Upper lobe of left lung (tissue), 6 donors: ENCODE results near the gene MBIP. TPM values are rescaled to one million over a fixed set of nuclear protein-coding genes. Genes with fewer than 3 reads are reported as not detected.

Experiments
- ATAC-seq, 2 donors: fragments of 200-7000 bp; cut with Tn5 transposase; one replicate each; pipeline ENCODE4 v1.9.1; 2022; ENCODE audit warnings: mild to moderate bottlenecking in 2 of 2, moderate library complexity in 2 of 2; ENCODE audit not compliant: low FRiP score in 2 of 2
- DNase-seq, 2 donors: peaks; one replicate each; pipeline ENCODE4 v3.0.0-alpha.2; 2019 to 2020
- H3K27ac ChIP-seq, 4 donors: fragments of 200-600 bp; sonication (generic); one replicate each; pipeline ENCODE4 v1.5.1; 2016 to 2019
- H3K27me3 ChIP-seq, 4 donors: fragments of 200-600 bp; sonication (generic); one replicate each; pipeline ENCODE4 v1.5.1; 2017 to 2019
- H3K36me3 ChIP-seq, 4 donors: fragments of 200-600 bp; sonication (generic); one replicate each; pipeline ENCODE4 v1.5.1; 2016 to 2019
- H3K4me1 ChIP-seq, 4 donors: fragments of 200-600 bp; sonication (generic); one replicate each; pipeline ENCODE4 v1.5.1; 2018 to 2019
- H3K4me3 ChIP-seq, 4 donors: fragments of 200-600 bp; sonication (generic); one replicate each; pipeline ENCODE4 v1.5.1; 2017 to 2019; ENCODE audit warnings: mild to moderate bottlenecking in 2 of 4, moderate library complexity in 1 of 4
- H3K9me3 ChIP-seq, 4 donors: fragments of 200-600 bp; sonication (generic); one replicate each; pipeline ENCODE4 v1.5.1; 2018 to 2019
- EP300 ChIP-seq, 4 donors: sonication (generic); formaldehyde crosslinking; IDR thresholded peaks; one replicate each; pipeline ENCODE4 v1.5.1; 2017; ENCODE audit warnings: antibody characterized with exemption in 4 of 4, control low read depth in 2 of 4
- POLR2A ChIP-seq, 4 donors: fragments of 450-650 bp; IDR thresholded peaks; one replicate each; pipeline ENCODE4 v1.5.1; 2016 to 2017; ENCODE audit warnings: antibody characterized with exemption in 4 of 4, mild to moderate bottlenecking in 2 of 4
- POLR2AphosphoS5 ChIP-seq, 2 donors: sonication (generic); formaldehyde crosslinking; IDR thresholded peaks; one replicate each; pipeline ENCODE4 v1.5.1; 2017; ENCODE audit warnings: antibody characterized with exemption in 2 of 2
- WGBS, 2 donors: methylation state at CpG; one replicate each; pipeline ENCODE4 v1.1.5; 2017 to 2018; 5-methylcytosine and 5-hydroxymethylcytosine counted together
- total RNA-seq, 6 donors: library from RNA; depleted of rRNA in 4 of 6; stranded (reverse); fragments of >200 nt in 4 of 6; gene quantifications; one replicate each; pipeline versions ENCODE4 v1.1.0 to v1.2.1, GENCODE V29; 2016 to 2021
- TF ChIP-seq, protein P1 (sequence below), 6 experiments: fragments of 450-650 bp in 4 of 6; fragments of 200-600 bp in 2 of 6; sonication (generic) in 2 of 6; IDR thresholded peaks; one replicate each; pipeline ENCODE4 v1.5.1; 2016 to 2019; ENCODE audit warnings: antibody characterized with exemption in 6 of 6
- donor health status: DM: no; HTN: no; CAD: no; lungs with moderate emphysema.
- donor health status: DM: no; HTN: yes; CAD: no; lungs with severe emphysema.

Gene MBIP, protein sequence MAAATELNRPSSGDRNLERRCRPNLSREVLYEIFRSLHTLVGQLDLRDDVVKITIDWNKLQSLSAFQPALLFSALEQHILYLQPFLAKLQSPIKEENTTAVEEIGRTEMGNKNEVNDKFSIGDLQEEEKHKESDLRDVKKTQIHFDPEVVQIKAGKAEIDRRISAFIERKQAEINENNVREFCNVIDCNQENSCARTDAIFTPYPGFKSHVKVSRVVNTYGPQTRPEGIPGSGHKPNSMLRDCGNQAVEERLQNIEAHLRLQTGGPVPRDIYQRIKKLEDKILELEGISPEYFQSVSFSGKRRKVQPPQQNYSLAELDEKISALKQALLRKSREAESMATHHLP
- total RNA-seq = 100 to 1,000 TPM in 4 of 6 donors, 10 to 100 TPM in 2; 65.0 to 264 (median 133) TPM

DNA sequence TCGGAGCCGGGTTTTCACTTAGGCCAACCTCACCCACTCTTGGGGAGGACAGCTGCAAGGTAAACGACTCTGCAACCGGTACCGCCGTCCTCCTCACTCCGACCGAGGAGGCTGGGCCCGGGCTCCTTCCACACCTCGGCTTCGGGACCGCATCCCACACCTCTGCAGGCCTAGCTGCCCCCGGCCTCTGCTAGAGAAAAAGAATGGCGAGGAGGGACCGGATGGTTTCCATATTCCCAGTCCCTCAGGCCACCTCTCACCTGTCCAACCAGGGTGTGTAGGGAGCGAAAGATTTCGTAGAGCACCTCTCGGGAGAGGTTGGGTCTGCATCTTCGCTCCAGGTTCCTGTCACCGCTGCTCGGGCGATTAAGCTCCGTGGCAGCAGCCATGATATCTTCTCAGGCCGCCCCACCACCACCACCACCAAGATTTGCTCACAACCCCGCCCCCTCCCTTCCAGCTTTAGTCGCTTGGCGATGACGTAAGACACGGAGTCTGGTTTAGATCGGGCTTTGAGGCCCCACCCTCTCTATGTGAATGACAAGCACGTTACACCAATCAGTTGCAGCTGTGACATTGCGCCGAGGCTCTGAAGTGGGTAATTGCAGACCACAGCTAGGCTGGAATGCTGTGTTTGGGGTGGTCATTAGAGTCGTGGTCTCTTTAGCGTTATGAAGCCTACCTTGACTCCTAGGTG, at the start of gene MBIP:
Gene MBIP (minus strand): TSS at position 438 of the 697 bp plus-strand sequence. CDS start 49 bp downstream, at position 389.
- Histone ChIP-seq H3K4me3 (peak within 1 kb of the TSS; percentile 73 to 87 (median 82)), H3K27me3 (no peaks in the 10 kb centered on the region), H3K4me1 (peaks cover 0 to 20% (median 7%) of the 10 kb centered on the region in 4 donors), H3K36me3 (no peaks in the 10 kb centered on the region), H3K27ac (peak within 1 kb of the TSS; percentile 86 to 97 (median 90)), H3K9me3 (no peaks in the 10 kb centered on the region)
- TF ChIP-seq EP300 (IDR thresholded peaks at IDR 0.05) = peak in 1 of 4 donors; percentile 3
- peak; percentile 55 to 76 for TF ChIP-seq POLR2AphosphoS5 (IDR thresholded peaks at IDR 0.05)
- TF ChIP-seq, protein P1, sequence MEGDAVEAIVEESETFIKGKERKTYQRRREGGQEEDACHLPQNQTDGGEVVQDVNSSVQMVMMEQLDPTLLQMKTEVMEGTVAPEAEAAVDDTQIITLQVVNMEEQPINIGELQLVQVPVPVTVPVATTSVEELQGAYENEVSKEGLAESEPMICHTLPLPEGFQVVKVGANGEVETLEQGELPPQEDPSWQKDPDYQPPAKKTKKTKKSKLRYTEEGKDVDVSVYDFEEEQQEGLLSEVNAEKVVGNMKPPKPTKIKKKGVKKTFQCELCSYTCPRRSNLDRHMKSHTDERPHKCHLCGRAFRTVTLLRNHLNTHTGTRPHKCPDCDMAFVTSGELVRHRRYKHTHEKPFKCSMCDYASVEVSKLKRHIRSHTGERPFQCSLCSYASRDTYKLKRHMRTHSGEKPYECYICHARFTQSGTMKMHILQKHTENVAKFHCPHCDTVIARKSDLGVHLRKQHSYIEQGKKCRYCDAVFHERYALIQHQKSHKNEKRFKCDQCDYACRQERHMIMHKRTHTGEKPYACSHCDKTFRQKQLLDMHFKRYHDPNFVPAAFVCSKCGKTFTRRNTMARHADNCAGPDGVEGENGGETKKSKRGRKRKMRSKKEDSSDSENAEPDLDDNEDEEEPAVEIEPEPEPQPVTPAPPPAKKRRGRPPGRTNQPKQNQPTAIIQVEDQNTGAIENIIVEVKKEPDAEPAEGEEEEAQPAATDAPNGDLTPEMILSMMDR (IDR thresholded peaks at IDR 0.05) = no peak
- TF ChIP-seq POLR2A (IDR thresholded peaks at IDR 0.05) = peak in 3 of 4 donors; percentile 55 to 90 (median 69)
- DNase-seq = peak; percentile 81 to 96
- peak; percentile 98 to 99 for ATAC-seq
- 0% methylated on average over 30 to 35 of the region's 35 CpGs for WGBS, 2 donors

DNA sequence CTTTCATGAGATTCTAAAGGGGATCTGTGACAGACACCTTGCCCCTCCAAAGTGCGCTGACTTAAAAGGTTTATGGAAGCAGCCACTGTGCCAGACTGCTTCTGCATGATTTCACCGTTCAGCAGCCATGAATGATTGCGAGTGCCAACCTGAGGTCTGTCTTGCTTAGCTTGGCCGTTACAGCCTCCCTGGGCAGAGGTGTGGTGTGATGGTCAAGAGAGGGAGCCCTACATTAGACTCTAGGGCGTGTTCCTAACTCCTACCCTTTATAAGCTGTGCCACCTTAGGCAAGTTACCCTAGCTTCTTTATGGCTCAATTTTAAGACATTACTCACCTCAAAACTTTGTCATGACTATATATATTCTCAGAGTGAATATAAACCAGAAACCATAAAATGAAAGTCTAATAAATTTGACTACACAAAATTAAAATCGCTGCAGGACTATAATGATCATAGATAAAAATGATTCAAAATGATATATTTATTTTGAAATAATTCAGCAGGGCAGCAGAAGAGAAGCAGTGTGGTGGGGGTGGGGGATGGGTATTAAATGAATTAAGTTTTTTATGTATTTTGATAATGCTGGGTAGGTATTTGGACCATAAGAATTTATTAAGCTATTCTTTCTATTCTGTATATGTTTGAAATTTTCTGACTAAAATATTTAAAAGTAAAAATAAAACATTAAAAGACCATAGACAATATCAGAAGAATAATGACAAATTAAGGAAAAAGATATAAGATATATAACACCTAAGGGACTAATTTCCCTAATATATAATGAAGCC, 47.7 kb upstream of the MBIP start:
- Histone ChIP-seq H3K36me3 (no peaks in the 10 kb centered on the region), H3K27ac (no peak overlapping the region), H3K27me3 (no peaks in the 10 kb centered on the region), H3K4me1 (no peaks in the 10 kb centered on the region), H3K4me3 (no peak overlapping the region), H3K9me3 (no peaks in the 10 kb centered on the region)
- TF ChIP-seq, protein P1 (IDR thresholded peaks at IDR 0.05) = no peak
- ATAC-seq (no peak), DNase-seq (no peak)
- 62 to 83% methylated on average over 6 of the region's 6 CpGs for WGBS, 2 donors

DNA sequence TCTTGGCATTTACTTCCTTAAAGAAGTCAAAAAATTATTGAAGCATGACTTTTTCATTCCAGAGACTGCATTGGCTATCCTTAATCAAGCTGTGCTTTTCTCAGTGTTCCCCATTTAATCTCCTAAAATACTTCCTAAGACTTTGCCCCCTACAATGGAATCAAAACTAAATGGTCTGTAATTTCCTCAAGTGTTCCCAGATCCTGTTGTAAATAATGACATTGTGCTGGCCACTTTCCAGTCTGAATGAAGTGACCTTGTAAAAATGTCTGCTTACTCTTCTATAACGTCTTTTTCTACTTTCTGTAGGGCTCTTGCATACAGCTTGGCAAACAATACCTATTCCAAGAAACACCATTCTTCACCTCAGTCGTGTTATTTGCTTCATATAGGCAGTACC, 45.3 kb upstream of the MBIP start:
- no peak overlapping the region for H3K4me3 ChIP-seq
- WGBS, 2 donors = 20 to 32% methylated on average over 2 of the region's 2 CpGs
- H3K27me3 ChIP-seq = no peaks in the 10 kb centered on the region
- no peaks in the 10 kb centered on the region for H3K4me1 ChIP-seq
- H3K36me3 ChIP-seq = no peaks in the 10 kb centered on the region
- TF ChIP-seq, protein P1 (IDR thresholded peaks at IDR 0.05) = no peak
- TF ChIP-seq EP300 (IDR thresholded peaks at IDR 0.05) (no peak), POLR2AphosphoS5 (IDR thresholded peaks at IDR 0.05) (no peak), POLR2A (IDR thresholded peaks at IDR 0.05) (no peak)
- no peaks in the 10 kb centered on the region for H3K9me3 ChIP-seq
- DNase-seq (no peak), ATAC-seq (no peak)
- no peak overlapping the region for H3K27ac ChIP-seq

DNA sequence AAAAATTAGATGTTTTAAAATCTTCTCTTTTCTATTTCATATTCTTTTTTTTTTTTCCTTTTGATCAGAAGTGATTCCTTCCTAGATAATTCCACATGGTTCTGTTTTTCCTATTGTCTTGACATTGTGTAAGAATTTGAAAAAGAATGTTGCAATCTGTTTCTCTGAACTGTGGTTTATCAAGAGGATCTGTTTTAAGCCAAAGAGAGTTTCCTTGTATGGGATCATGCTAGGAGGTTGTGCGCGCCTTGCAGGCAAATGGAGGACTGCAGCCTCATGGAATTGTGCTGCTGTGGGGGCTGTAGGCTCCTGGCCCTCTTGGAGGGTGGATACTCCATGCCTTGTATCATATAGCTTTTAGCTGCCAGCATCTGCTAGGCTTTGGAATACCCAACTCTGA, 43.3 kb upstream of the MBIP start:
- Histone ChIP-seq H3K4me3 (no peak overlapping the region), H3K4me1 (no peaks in the 10 kb centered on the region), H3K27ac (no peak overlapping the region), H3K9me3 (no peaks in the 10 kb centered on the region), H3K36me3 (no peaks in the 10 kb centered on the region), H3K27me3 (no peaks in the 10 kb centered on the region)
- DNase-seq = peak in 1 of 2 donors; percentile 31
- TF ChIP-seq POLR2A (IDR thresholded peaks at IDR 0.05) = no peak
- no peak for TF ChIP-seq POLR2AphosphoS5 (IDR thresholded peaks at IDR 0.05)
- TF ChIP-seq, protein P1 (IDR thresholded peaks at IDR 0.05) = no peak
- TF ChIP-seq EP300 (IDR thresholded peaks at IDR 0.05) = no peak
- 62 to 73% methylated on average over 2 of the region's 2 CpGs for WGBS, 2 donors
- ATAC-seq = peak; percentile 35 to 44
